H9 (cell line): ENCODE data around the gene NEGR1. TPM values are rescaled to one million over a fixed set of nuclear protein-coding genes. Genes with fewer than 3 reads are reported as not detected.

Experiments
- DNase-seq: peaks from one replicate; pipeline ENCODE4 v3.0.0-alpha.2; 2017
- H2AFZ ChIP-seq: one replicate; pipeline ENCODE4 v1.6.1; 2013; ENCODE audit warnings: mild to moderate bottlenecking, low read length, control low read depth, moderate library complexity
- H2AK5ac ChIP-seq: 2 replicates; pipeline ENCODE4 v1.6.1; 2013; ENCODE audit warnings: low read length, control low read depth, mixed read lengths; ENCODE audit not compliant: insufficient read length
- H2BK120ac ChIP-seq: one replicate; pipeline ENCODE4 v1.6.1; 2013; ENCODE audit warnings: low read depth, mild to moderate bottlenecking, low read length, control low read depth, inconsistent platforms; ENCODE audit not compliant: poor library complexity, severe bottlenecking
- H2BK12ac ChIP-seq: 2 replicates; pipeline ENCODE4 v1.6.1; 2013; ENCODE audit warnings: low read length, control low read depth, mixed read lengths, low read depth; ENCODE audit not compliant: insufficient read length
- H2BK15ac ChIP-seq: 2 replicates; pipeline ENCODE4 v1.6.1; 2013; ENCODE audit warnings: low read depth, low read length, control low read depth
- H2BK20ac ChIP-seq: one replicate; pipeline ENCODE4 v1.6.1; 2013; ENCODE audit warnings: low read depth, mild to moderate bottlenecking, low read length, control low read depth, inconsistent platforms; ENCODE audit not compliant: poor library complexity, severe bottlenecking
- H2BK5ac ChIP-seq: 2 replicates; pipeline ENCODE4 v1.6.1; 2013; ENCODE audit warnings: low read length, control low read depth, mixed read lengths; ENCODE audit not compliant: insufficient read length
- H3K14ac ChIP-seq: 2 replicates; pipeline ENCODE4 v1.6.1; 2013; ENCODE audit warnings: low read length, control low read depth; ENCODE audit not compliant: insufficient read depth
- H3K18ac ChIP-seq: 2 replicates; pipeline ENCODE4 v1.6.1; 2013; ENCODE audit warnings: low read depth, mild to moderate bottlenecking, mixed read lengths, low read length, control low read depth; ENCODE audit not compliant: insufficient read length
- H3K23ac ChIP-seq: 2 replicates; pipeline ENCODE4 v1.6.1; 2013; ENCODE audit warnings: low read length, control low read depth, mixed read lengths, low read depth; ENCODE audit not compliant: insufficient read length
- H3K23me2 ChIP-seq: 2 replicates; pipeline ENCODE4 v1.6.1; 2013; ENCODE audit warnings: low read depth, mild to moderate bottlenecking, mixed read lengths, low read length, control low read depth; ENCODE audit not compliant: insufficient read length, poor library complexity, severe bottlenecking
- H3K27ac ChIP-seq: 2 replicates; pipeline ENCODE4 v1.5.1; 2013; ENCODE audit warnings: low read length, control low read depth, mixed read lengths, low read depth; ENCODE audit not compliant: insufficient read length
- H3K27me3 ChIP-seq: 2 replicates; pipeline ENCODE4 v1.6.1; 2013; ENCODE audit warnings: low read length, control low read depth, inconsistent platforms; ENCODE audit not compliant: insufficient read depth
- H3K4ac ChIP-seq: 2 replicates; pipeline ENCODE4 v1.6.1; 2013; ENCODE audit warnings: low read depth, mild to moderate bottlenecking, control low read depth, inconsistent platforms, low read length, moderate library complexity
- H3K4me1 ChIP-seq: 2 replicates; pipeline ENCODE4 v1.6.1; 2013; ENCODE audit warnings: low read length, control low read depth, inconsistent platforms; ENCODE audit not compliant: insufficient read depth
- H3K4me2 ChIP-seq: 2 replicates; pipeline ENCODE4 v1.6.1; 2013; ENCODE audit warnings: low read length, control low read depth, mixed read lengths; ENCODE audit not compliant: insufficient read length, insufficient read depth
- H3K56ac ChIP-seq: 2 replicates; pipeline ENCODE4 v1.6.1; 2013; ENCODE audit warnings: low read depth, mild to moderate bottlenecking, mixed read lengths, low read length, control low read depth; ENCODE audit not compliant: insufficient read length
- H3K79me1 ChIP-seq: 2 replicates; pipeline ENCODE4 v1.6.1; 2013; ENCODE audit warnings: low read depth, mild to moderate bottlenecking, moderate library complexity, low read length, control low read depth, inconsistent platforms; ENCODE audit not compliant: insufficient read depth, poor library complexity, severe bottlenecking
- H3K79me2 ChIP-seq: 2 replicates; pipeline ENCODE4 v1.6.1; 2013; ENCODE audit warnings: low read length, control low read depth, inconsistent platforms; ENCODE audit not compliant: insufficient read depth
- H3K9ac ChIP-seq: 2 replicates; pipeline ENCODE4 v1.6.1; 2013; ENCODE audit warnings: low read length, control low read depth, mixed read lengths; ENCODE audit not compliant: insufficient read length; ENCODE audit errors: extremely low read depth
- H3K9me3 ChIP-seq: one replicate; pipeline ENCODE4 v1.6.1; 2013; ENCODE audit warnings: low read depth, low read length, inconsistent platforms; ENCODE audit not compliant: control insufficient read depth
- H3T11ph ChIP-seq: one replicate; pipeline ENCODE4 v1.6.1; 2013; ENCODE audit warnings: mild to moderate bottlenecking, low read length, control low read depth, inconsistent platforms
- H4K20me1 ChIP-seq: one replicate; pipeline ENCODE4 v1.6.1; 2013; ENCODE audit not compliant: control insufficient read depth, insufficient read length, insufficient read depth
- H4K5ac ChIP-seq: 2 replicates; pipeline ENCODE4 v1.6.1; 2013; ENCODE audit warnings: low read depth, mild to moderate bottlenecking, mixed read lengths, low read length, control low read depth; ENCODE audit not compliant: insufficient read length
- H4K8ac ChIP-seq: replicated peaks from 2 replicates; pipeline ENCODE4 v1.6.1; 2013; ENCODE audit warnings: low read length, control low read depth, mixed read lengths, low read depth; ENCODE audit not compliant: insufficient read length
- H4K91ac ChIP-seq: 2 replicates; pipeline ENCODE4 v1.6.1; 2013; ENCODE audit warnings: low read depth, mild to moderate bottlenecking, moderate library complexity, mixed read lengths, low read length, control low read depth; ENCODE audit not compliant: insufficient read length
- H3K27ac Mint-ChIP-seq, 3 experiments: 2 replicates in 2 of 3; 3 replicates in 1 of 3; pipeline ENCODE4 v1.8.0; 2020 to 2021; ENCODE audit warnings: mixed read lengths in 3 of 3, mild to moderate bottlenecking in 1 of 3, moderate library complexity in 1 of 3
- H3K27me3 Mint-ChIP-seq: 2 replicates; pipeline ENCODE4 v1.8.0; 2021; ENCODE audit warnings: low read depth, mild to moderate bottlenecking, moderate library complexity, mixed read lengths
- H3K36me3 Mint-ChIP-seq, 3 experiments: 2 replicates in 2 of 3; 3 replicates in 1 of 3; pipeline ENCODE4 v1.8.0; 2020 to 2021; ENCODE audit warnings: low read depth in 3 of 3, mixed read lengths in 3 of 3; ENCODE audit not compliant: insufficient read depth in 1 of 3
- H3K4me1 Mint-ChIP-seq, 2 experiments: 2 replicates each; pipeline ENCODE4 v1.8.0; 2020; ENCODE audit warnings: mixed read lengths in 2 of 2
- H3K4me3 Mint-ChIP-seq, 2 experiments: 2 replicates in 1 of 2; 3 replicates in 1 of 2; pipeline ENCODE4 v1.8.0; 2020 to 2021; ENCODE audit warnings: mild to moderate bottlenecking in 2 of 2, mixed read lengths in 2 of 2, moderate library complexity in 1 of 2
- H3K9me3 Mint-ChIP-seq, 2 experiments: 2 replicates in 1 of 2; 3 replicates in 1 of 2; pipeline ENCODE4 v1.8.0; 2020; ENCODE audit warnings: mild to moderate bottlenecking in 2 of 2, mixed read lengths in 2 of 2, moderate library complexity in 1 of 2
- CTCF ChIP-seq: fragments of 200-600 bp; sonication (generic); conservative IDR thresholded peaks from 3 replicates; pipeline ENCODE4 v1.8.0; 2021; ENCODE audit warnings: antibody characterized with exemption, mild to moderate bottlenecking
- WGBS: extraction: QIAGEN DNeasy Blood & Tissue Kit; methylation state at CpG from one replicate; pipeline ENCODE4 v1.1.7; 2013; ENCODE audit warnings: missing lambda C conversion rate, low lambda C conversion rate, mixed read lengths; ENCODE audit not compliant: insufficient read length; ENCODE audit errors: extremely low coverage; 5-methylcytosine and 5-hydroxymethylcytosine counted together
- total RNA-seq: library from RNA; stranded (reverse); gene quantifications from 2 replicates; pipeline ENCODE4 v1.2.1, GENCODE V29; 2021

The NEGR1 gene
- total RNA-seq, 1 experiment from 2014 or later = 0.13 TPM

GRCh38 chr1:71919811-71920509, 362.4 kb downstream of the NEGR1 start:
- Histone ChIP-seq H2BK12ac (no peak overlapping the region), H3K4me1 (no peaks in the 10 kb centered on the region), H3K79me2 (no peaks in the 10 kb centered on the region), H3K27me3 (no peaks in the 10 kb centered on the region), H2BK15ac (no peak overlapping the region), H2BK20ac (no peak overlapping the region), H4K91ac (no peak overlapping the region), H3K23me2 (no peaks in the 10 kb centered on the region), H2AK5ac (no peak overlapping the region), H3K4me2 (no peak overlapping the region), H2BK120ac (no peak overlapping the region), H3K9ac (no peak overlapping the region), H3K18ac (no peak overlapping the region), H4K20me1 (no peaks in the 10 kb centered on the region), H3T11ph (no peak overlapping the region), H2BK5ac (no peak overlapping the region), H3K9me3 (no peaks in the 10 kb centered on the region), H3K27ac (no peak overlapping the region), H3K23ac (no peak overlapping the region), H3K79me1 (no peaks in the 10 kb centered on the region), H4K8ac (no peak overlapping the region), H3K56ac (no peak overlapping the region), H2AFZ (no peak overlapping the region), H3K4ac (no peak overlapping the region), H3K14ac (no peak overlapping the region), H4K5ac (no peak overlapping the region)
- TF ChIP-seq CTCF = no peak
- peak; percentile 32 for DNase-seq
- Mint-ChIP-seq H3K4me1 (peaks cover 19% of the 10 kb centered on the region in 2 experiments), H3K4me3 (peak overlapping the region in 1 of 2 experiments; percentile 44; a peak in 1 of 5 replicates), H3K9me3 (no peaks in the 10 kb centered on the region), H3K27ac (peak overlapping the region; percentile 41 to 68 (median 63)), H3K36me3 (no peaks in the 10 kb centered on the region; a peak in 1 of 7 replicates), H3K27me3 (no peaks in the 10 kb centered on the region)
- WGBS = no CpG with 5 or more reads among the region's 2 CpGs
